ENCODE measurements around the gene DCTN3. TPM values are rescaled to one million over a fixed set of nuclear protein-coding genes. Genes with fewer than 3 reads are reported as not detected.

DCTN3 gene
- total RNA-seq, 2 experiments from 2014 or later, result 65.9 to 68.4 TPM

GRCh38 chr9:34570809-34571480, 49.4 kb downstream of the DCTN3 start:
- ChIA-PET CTCF (interaction anchor here (0.6 to 1.5 kb wide), 4 partner anchors 21 to 1603 kb away, joined by 3 to 9 read pairs (median 4); no protein-coding TSS in a partner anchor), POLR2A (interaction anchor here (0.6 kb wide), 1 partner anchor 464 kb away, joined by 3 read pairs; no protein-coding TSS in a partner anchor)
- DNase-seq (no peak), ATAC-seq (no peak)
- no peaks in the 10 kb centered on the region for H3K36me3 Mint-ChIP-seq (ENCODE audit: low read depth)
- no peak overlapping the region for H3K4me3 Mint-ChIP-seq
- intact Hi-C loops (cut with DNase I, micrococcal nuclease), result no loop called here
- no peaks in the 10 kb centered on the region for H3K9me3 Mint-ChIP-seq (ENCODE audit: low read depth)
- peaks cover 16% of the 10 kb centered on the region for H3K27me3 Mint-ChIP-seq
- no peak overlapping the region for H3K27ac Mint-ChIP-seq
- H3K4me1 Mint-ChIP-seq, result no peaks in the 10 kb centered on the region

- H3K36me3 Mint-ChIP-seq (ENCODE audit: low read depth), result no peaks in the 10 kb centered on the region
- peaks cover 13% of the 10 kb centered on the region for H3K27me3 Mint-ChIP-seq
- intact Hi-C loops (cut with DNase I, micrococcal nuclease), result no loop called here
- POLR2A ChIA-PET, result no interaction called here
- ATAC-seq, result no peak
- CTCF ChIA-PET, result interaction anchor here (0.9 to 1.5 kb wide), 3 partner anchors 21 to 166 kb away, joined by 3 to 9 read pairs (median 5); no protein-coding TSS in a partner anchor
- no peak overlapping the region for H3K27ac Mint-ChIP-seq
- no peak for DNase-seq
- H3K9me3 Mint-ChIP-seq (ENCODE audit: low read depth), result no peaks in the 10 kb centered on the region
- H3K4me3 Mint-ChIP-seq, result no peak overlapping the region
- no peaks in the 10 kb centered on the region for H3K4me1 Mint-ChIP-seq
Measured at GRCh38 chr9:34570376-34570775, 49.9 kb downstream of the DCTN3 start.

- ChIA-PET CTCF (interaction anchor here (0.6 to 1.4 kb wide), 2 partner anchors 21 to 68 kb away, joined by 3 to 5 read pairs; no protein-coding TSS in a partner anchor), POLR2A (no interaction called here)
- ATAC-seq (no peak), DNase-seq (no peak)
- Mint-ChIP-seq H3K9me3 (ENCODE audit: low read depth) (no peaks in the 10 kb centered on the region), H3K4me1 (no peaks in the 10 kb centered on the region), H3K27ac (no peak overlapping the region), H3K4me3 (no peak overlapping the region), H3K36me3 (ENCODE audit: low read depth) (no peaks in the 10 kb centered on the region), H3K27me3 (peaks cover 14% of the 10 kb centered on the region)
- intact Hi-C loops (cut with DNase I, micrococcal nuclease), result no loop called here
Measured at GRCh38 chr9:34568774-34569173, 51.5 kb downstream of the DCTN3 start.

- no peaks in the 10 kb centered on the region for H3K4me1 Mint-ChIP-seq
- intact Hi-C loops (cut with DNase I, micrococcal nuclease), result no loop called here
- CTCF ChIA-PET, result interaction anchor here (0.6 kb wide), 2 partner anchors 66 to 69 kb away, joined by 3 read pairs; no protein-coding TSS in a partner anchor
- no peaks in the 10 kb centered on the region for H3K9me3 Mint-ChIP-seq (ENCODE audit: low read depth)
- no peaks in the 10 kb centered on the region for H3K36me3 Mint-ChIP-seq (ENCODE audit: low read depth)
- POLR2A ChIA-PET, result no interaction called here
- no peak overlapping the region for H3K4me3 Mint-ChIP-seq
- no peak for ATAC-seq
- no peak overlapping the region for H3K27ac Mint-ChIP-seq
- peaks cover 19% of the 10 kb centered on the region for H3K27me3 Mint-ChIP-seq
- DNase-seq, result no peak
Measured at GRCh38 chr9:34568133-34568532, 52.2 kb downstream of the DCTN3 start.

GRCh38 chr9:34566972-34567371, 53.3 kb downstream of the DCTN3 start:
- POLR2A ChIA-PET, result interaction anchor here (0.7 kb wide), 1 partner anchor 9 kb away, joined by 3 read pairs; no protein-coding TSS in a partner anchor
- DNase-seq (no peak), ATAC-seq (no peak)
- CTCF ChIA-PET, result interaction anchor here (1.7 kb wide), 1 partner anchor 24 kb away, joined by 4 read pairs; no protein-coding TSS in a partner anchor
- intact Hi-C loops (cut with DNase I, micrococcal nuclease), result no loop called here
- no peaks in the 10 kb centered on the region for H3K4me1 Mint-ChIP-seq
- H3K9me3 Mint-ChIP-seq (ENCODE audit: low read depth), result no peaks in the 10 kb centered on the region
- H3K27me3 Mint-ChIP-seq, result peaks cover 19% of the 10 kb centered on the region
- no peak overlapping the region for H3K27ac Mint-ChIP-seq
- H3K4me3 Mint-ChIP-seq, result no peak overlapping the region
- no peaks in the 10 kb centered on the region for H3K36me3 Mint-ChIP-seq (ENCODE audit: low read depth)

- ChIA-PET CTCF (interaction anchor here (1.7 kb wide), 1 partner anchor 25 kb away, joined by 4 read pairs; no protein-coding TSS in a partner anchor), POLR2A (no interaction called here)
- intact Hi-C loops (cut with DNase I, micrococcal nuclease), result no loop called here
- Mint-ChIP-seq H3K4me3 (no peak overlapping the region), H3K4me1 (no peaks in the 10 kb centered on the region), H3K36me3 (ENCODE audit: low read depth) (no peaks in the 10 kb centered on the region), H3K9me3 (ENCODE audit: low read depth) (no peaks in the 10 kb centered on the region), H3K27ac (no peak overlapping the region), H3K27me3 (peaks cover 19% of the 10 kb centered on the region)
- no peak for ATAC-seq
- DNase-seq, result no peak
Measured at GRCh38 chr9:34566322-34566721, 54.0 kb downstream of the DCTN3 start.

- no peak overlapping the region for H3K4me3 Mint-ChIP-seq
Measured at GRCh38 chr9:34565856-34566255, 54.4 kb downstream of the DCTN3 start.

GRCh38 chr9:34564617-34565016, 55.7 kb downstream of the DCTN3 start:
- no peak overlapping the region for H3K27ac Mint-ChIP-seq
- CTCF ChIA-PET, result interaction anchor here (4.1 kb wide), 1 partner anchor 27 kb away, joined by 22 read pairs; no protein-coding TSS in a partner anchor
- H3K27me3 Mint-ChIP-seq, result peaks cover 22% of the 10 kb centered on the region
- no peak overlapping the region for H3K4me3 Mint-ChIP-seq
- no peaks in the 10 kb centered on the region for H3K4me1 Mint-ChIP-seq
- DNase-seq (no peak), ATAC-seq (no peak)
- H3K36me3 Mint-ChIP-seq (ENCODE audit: low read depth), result no peaks in the 10 kb centered on the region
- intact Hi-C loops (cut with DNase I, micrococcal nuclease), result no loop called here
- POLR2A ChIA-PET, result no interaction called here
- H3K9me3 Mint-ChIP-seq (ENCODE audit: low read depth), result no peaks in the 10 kb centered on the region

More at GRCh38 chr9:34565856-34566255, 54.4 kb downstream of the DCTN3 start:
- H3K9me3 Mint-ChIP-seq (ENCODE audit: low read depth), result no peaks in the 10 kb centered on the region
- H3K27ac Mint-ChIP-seq, result no peak overlapping the region
- POLR2A ChIA-PET, result no interaction called here
- no peaks in the 10 kb centered on the region for H3K36me3 Mint-ChIP-seq (ENCODE audit: low read depth)
- H3K27me3 Mint-ChIP-seq, result peaks cover 19% of the 10 kb centered on the region
- no peaks in the 10 kb centered on the region for H3K4me1 Mint-ChIP-seq
- ATAC-seq (no peak), DNase-seq (no peak)
- CTCF ChIA-PET, result interaction anchor here (1.7 kb wide), 1 partner anchor 26 kb away, joined by 4 read pairs; no protein-coding TSS in a partner anchor
- intact Hi-C loops (cut with DNase I, micrococcal nuclease), result no loop called here

Other genes starting within 250 kb of the DCTN3 start
- gene MYORG, start 243.6 kb downstream of the DCTN3 start, total RNA-seq, result 1 to 10 TPM; 2.2 to 2.3 TPM
- gene FAM219A, start 161.9 kb downstream of the DCTN3 start, total RNA-seq, result 10 to 100 TPM in 1 of 2 experiments, 1 to 10 TPM in 1; 9.7 to 12.9 TPM
- under 1 TPM in 1 of 2 experiments, not detected in 1; 0.34 TPM for gene DNAI1, start 161.7 kb downstream of the DCTN3 start, total RNA-seq
- not detected for gene ENHO, start 97.5 kb downstream of the DCTN3 start, total RNA-seq
- gene CNTFR, start 30.8 kb downstream of the DCTN3 start, total RNA-seq, result not detected
- 10 to 100 TPM; 29.3 to 35.2 TPM for gene RPP25L, start 8.4 kb downstream of the DCTN3 start, total RNA-seq
- gene ARID3C, start 8.6 kb upstream of the DCTN3 start, total RNA-seq, result under 1 TPM; 0.66 to 0.76 TPM
- 10 to 100 TPM; 63.6 to 68.0 TPM for gene SIGMAR1, start 17.3 kb upstream of the DCTN3 start, total RNA-seq
- 10 to 100 TPM; 45.1 to 53.9 TPM for gene GALT, start 26.2 kb upstream of the DCTN3 start, total RNA-seq
- gene IL11RA, start 31.7 kb upstream of the DCTN3 start, total RNA-seq, result 10 to 100 TPM; 18.3 to 21.3 TPM
- under 1 TPM in 1 of 2 experiments, not detected in 1; 0.23 TPM for gene CCL27, start 42.2 kb upstream of the DCTN3 start, total RNA-seq
- gene CCL19, start 70.8 kb upstream of the DCTN3 start, total RNA-seq, result under 1 TPM; 0.30 to 0.66 TPM
- not detected for gene CCL21, start 89.6 kb upstream of the DCTN3 start, total RNA-seq